K562 (cell line): ENCODE results near the gene SLC25A51. TPM values are rescaled to one million over a fixed set of nuclear protein-coding genes. Genes with fewer than 3 reads are reported as not detected.

Experiments used
- BRCA1 ChIP-seq, 2 experiments: fragments of 450-650 bp in 1 of 2; sonication (generic) in 1 of 2; formaldehyde crosslinking in 1 of 2; IDR thresholded peaks; 2 replicates each; pipeline versions ENCODE4 v1.5.0 to v1.6.1; 2017 to 2020; ENCODE audit warnings: mild to moderate bottlenecking in 1 of 2, missing genetic modification reagents in 1 of 2
- ETV6 ChIP-seq, 3 experiments: fragments of 150-350 bp in 1 of 3; sonication (generic) in 1 of 3; formaldehyde crosslinking in 1 of 3; IDR thresholded peaks; 2 replicates each; pipeline versions ENCODE4 v1.6.1 to v1.8.0; 2014 to 2022; ENCODE audit warnings: borderline replicate concordance in 2 of 3, low read depth in 2 of 3, antibody characterized with exemption in 1 of 3, low read length in 1 of 3, mild to moderate bottlenecking in 1 of 3, missing genetic modification reagents in 1 of 3
- HNRNPUL1 ChIP-seq: fragments of 200-400 bp; formaldehyde crosslinking; IDR thresholded peaks from 2 replicates; pipeline ENCODE4 v1.6.1; 2017; ENCODE audit warnings: low read length
- KAT2B ChIP-seq: IDR thresholded peaks from one replicate; pipeline ENCODE4 v1.6.1; 2012; ENCODE audit warnings: low read depth, mild to moderate bottlenecking, control low read depth, inconsistent platforms, low read length, moderate library complexity
- MAFK ChIP-seq: IDR thresholded peaks from 2 replicates; pipeline ENCODE4 v1.6.1; 2011; ENCODE audit warnings: low read length, improper control_type of control experiment
- NCOA6 ChIP-seq: fragments of 450-650 bp; IDR thresholded peaks from 2 replicates; pipeline ENCODE4 v1.6.1; 2017; ENCODE audit warnings: mild to moderate bottlenecking
- PPARD ChIP-seq: fragments of 250-450 bp; sonication (Bioruptor Pico); IDR thresholded peaks from 2 replicates; pipeline ENCODE4 v1.8.0; 2022; ENCODE audit warnings: inconsistent platforms, mild to moderate bottlenecking, moderate library complexity
- SREBF1 ChIP-seq: fragments of 150-350 bp; IDR thresholded peaks from 2 replicates; pipeline ENCODE4 v1.6.1; 2014; ENCODE audit warnings: antibody characterized with exemption, low read depth, low read length, borderline replicate concordance
- TEAD1 ChIP-seq, 2 experiments: fragments of 450-650 bp in 1 of 2; sonication (generic) in 1 of 2; formaldehyde crosslinking; IDR thresholded peaks; 2 replicates each; pipeline versions ENCODE4 v1.4.0 to v1.8.0; 2020 to 2022; ENCODE audit warnings: mild to moderate bottlenecking in 2 of 2, missing genetic modification reagents in 1 of 2
- THAP7 ChIP-seq: fragments of 250-450 bp; sonication (Bioruptor Pico); IDR thresholded peaks from 2 replicates; pipeline ENCODE4 v1.5.0; 2021
- ZBTB8A ChIP-seq: fragments of 450-650 bp; IDR thresholded peaks from 2 replicates; pipeline ENCODE4 v1.6.1; 2018; ENCODE audit warnings: mild to moderate bottlenecking, moderate library complexity; ENCODE audit not compliant: partially characterized antibody
- polyA plus RNA-seq, 8 experiments: library from polyadenylated mRNA; depleted of rRNA in 4 of 8; stranded (reverse) in 5 of 8; unstranded in 3 of 8; fragments of >200 nt; fragmentation: Nextera tagmentation in 2 of 8; fragmentation: Illumina TruSeq in 1 of 8; extraction: Ambion mirVana in 2 of 8; extraction: Trizol in 1 of 8; gene quantifications; 2 replicates each; pipeline versions ENCODE4 v1.2.1 to v1.2.3, GENCODE V29; 2011 to 2014; ENCODE audit warnings: inconsistent platforms in 1 of 8, missing spikeins in 1 of 8
- total RNA-seq, 7 experiments: library from RNA; depleted of rRNA in 6 of 7; stranded (reverse); fragments of >200 nt in 6 of 7; fragmentation: Illumina TruSeq in 2 of 7; extraction: Trizol in 2 of 7; gene quantifications; 2 replicates each; pipeline versions ENCODE4 v1.2.1 to v1.2.3, GENCODE V29; 2011 to 2021; ENCODE audit warnings: low replicate concordance in 1 of 7
- TF ChIP-seq, protein P1 (sequence below): fragments of 450-650 bp; IDR thresholded peaks from 2 replicates; pipeline ENCODE4 v1.6.1; 2016; ENCODE audit warnings: mild to moderate bottlenecking, moderate library complexity

The SLC25A51 gene
- total and polyA plus RNA-seq, 9 of the 15 experiments (the other 6 are each of a cell fraction or from before 2014, with no cell fraction given): 9.1 to 40.7 (median 24.5) TPM

DNA sequence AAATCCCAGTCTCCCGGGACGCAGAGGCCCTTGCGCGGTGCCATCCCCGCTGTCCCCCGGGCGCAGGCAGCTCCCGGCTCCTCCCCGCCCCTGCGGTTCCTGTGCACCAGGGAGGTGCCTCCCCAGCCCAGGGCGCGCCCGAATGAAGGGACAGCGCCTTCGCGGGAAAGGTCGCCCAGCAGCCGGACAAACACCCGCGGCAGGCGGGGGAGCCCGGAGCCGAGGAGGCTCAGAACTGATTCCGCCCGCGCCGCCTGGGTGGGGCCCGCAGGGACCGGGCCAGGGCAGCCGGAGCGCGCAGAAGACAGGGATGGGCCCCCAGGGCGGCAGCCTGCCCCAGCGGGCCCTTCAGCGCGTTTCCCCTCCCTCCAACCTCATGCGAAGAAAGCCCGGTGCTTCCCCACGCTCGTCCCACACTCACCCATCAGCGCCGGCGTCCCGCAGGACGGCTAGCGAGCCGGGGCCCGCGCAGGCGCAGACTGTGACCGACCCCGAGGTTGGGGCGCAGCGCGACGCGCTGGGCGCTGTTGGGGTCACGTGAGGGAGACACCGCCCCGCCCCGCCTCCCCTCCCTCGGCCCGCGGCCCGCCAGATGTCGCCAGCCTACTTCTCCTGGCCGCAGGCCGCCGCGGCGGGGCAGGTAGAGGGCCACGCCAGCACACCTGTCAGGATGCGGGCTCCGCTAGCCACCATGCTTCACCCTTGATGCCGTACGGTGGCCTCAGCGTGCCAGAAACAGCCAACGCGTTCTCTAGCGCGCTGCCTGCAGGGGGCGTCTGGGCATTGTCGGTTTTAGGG is at the start of gene SLC25A51 (continued):
- no peak for TF ChIP-seq ETV6 (IDR thresholded peaks at IDR 0.05; ENCODE audit: borderline replicate concordance in 1 of 2, low read depth in 2 of 2, low read length in 1 of 2)
- no peak; the same call in 1 of the 2 replicates for TF ChIP-seq ETV6 (CRISPR knock-in tag; IDR thresholded peaks at IDR 0.05; ENCODE audit: borderline replicate concordance)
- no peak for TF ChIP-seq HNRNPUL1
- no peak for TF ChIP-seq BRCA1 (IDR thresholded peaks at IDR 0.05)
- TF ChIP-seq BRCA1 (CRISPR knock-in tag; IDR thresholded peaks at IDR 0.05): no peak
- TF ChIP-seq PPARD (CRISPR knock-in tag): no peak
- peak; percentile 28; the same call in 1 of the 2 replicates for TF ChIP-seq NCOA6
- TF ChIP-seq, protein P1, sequence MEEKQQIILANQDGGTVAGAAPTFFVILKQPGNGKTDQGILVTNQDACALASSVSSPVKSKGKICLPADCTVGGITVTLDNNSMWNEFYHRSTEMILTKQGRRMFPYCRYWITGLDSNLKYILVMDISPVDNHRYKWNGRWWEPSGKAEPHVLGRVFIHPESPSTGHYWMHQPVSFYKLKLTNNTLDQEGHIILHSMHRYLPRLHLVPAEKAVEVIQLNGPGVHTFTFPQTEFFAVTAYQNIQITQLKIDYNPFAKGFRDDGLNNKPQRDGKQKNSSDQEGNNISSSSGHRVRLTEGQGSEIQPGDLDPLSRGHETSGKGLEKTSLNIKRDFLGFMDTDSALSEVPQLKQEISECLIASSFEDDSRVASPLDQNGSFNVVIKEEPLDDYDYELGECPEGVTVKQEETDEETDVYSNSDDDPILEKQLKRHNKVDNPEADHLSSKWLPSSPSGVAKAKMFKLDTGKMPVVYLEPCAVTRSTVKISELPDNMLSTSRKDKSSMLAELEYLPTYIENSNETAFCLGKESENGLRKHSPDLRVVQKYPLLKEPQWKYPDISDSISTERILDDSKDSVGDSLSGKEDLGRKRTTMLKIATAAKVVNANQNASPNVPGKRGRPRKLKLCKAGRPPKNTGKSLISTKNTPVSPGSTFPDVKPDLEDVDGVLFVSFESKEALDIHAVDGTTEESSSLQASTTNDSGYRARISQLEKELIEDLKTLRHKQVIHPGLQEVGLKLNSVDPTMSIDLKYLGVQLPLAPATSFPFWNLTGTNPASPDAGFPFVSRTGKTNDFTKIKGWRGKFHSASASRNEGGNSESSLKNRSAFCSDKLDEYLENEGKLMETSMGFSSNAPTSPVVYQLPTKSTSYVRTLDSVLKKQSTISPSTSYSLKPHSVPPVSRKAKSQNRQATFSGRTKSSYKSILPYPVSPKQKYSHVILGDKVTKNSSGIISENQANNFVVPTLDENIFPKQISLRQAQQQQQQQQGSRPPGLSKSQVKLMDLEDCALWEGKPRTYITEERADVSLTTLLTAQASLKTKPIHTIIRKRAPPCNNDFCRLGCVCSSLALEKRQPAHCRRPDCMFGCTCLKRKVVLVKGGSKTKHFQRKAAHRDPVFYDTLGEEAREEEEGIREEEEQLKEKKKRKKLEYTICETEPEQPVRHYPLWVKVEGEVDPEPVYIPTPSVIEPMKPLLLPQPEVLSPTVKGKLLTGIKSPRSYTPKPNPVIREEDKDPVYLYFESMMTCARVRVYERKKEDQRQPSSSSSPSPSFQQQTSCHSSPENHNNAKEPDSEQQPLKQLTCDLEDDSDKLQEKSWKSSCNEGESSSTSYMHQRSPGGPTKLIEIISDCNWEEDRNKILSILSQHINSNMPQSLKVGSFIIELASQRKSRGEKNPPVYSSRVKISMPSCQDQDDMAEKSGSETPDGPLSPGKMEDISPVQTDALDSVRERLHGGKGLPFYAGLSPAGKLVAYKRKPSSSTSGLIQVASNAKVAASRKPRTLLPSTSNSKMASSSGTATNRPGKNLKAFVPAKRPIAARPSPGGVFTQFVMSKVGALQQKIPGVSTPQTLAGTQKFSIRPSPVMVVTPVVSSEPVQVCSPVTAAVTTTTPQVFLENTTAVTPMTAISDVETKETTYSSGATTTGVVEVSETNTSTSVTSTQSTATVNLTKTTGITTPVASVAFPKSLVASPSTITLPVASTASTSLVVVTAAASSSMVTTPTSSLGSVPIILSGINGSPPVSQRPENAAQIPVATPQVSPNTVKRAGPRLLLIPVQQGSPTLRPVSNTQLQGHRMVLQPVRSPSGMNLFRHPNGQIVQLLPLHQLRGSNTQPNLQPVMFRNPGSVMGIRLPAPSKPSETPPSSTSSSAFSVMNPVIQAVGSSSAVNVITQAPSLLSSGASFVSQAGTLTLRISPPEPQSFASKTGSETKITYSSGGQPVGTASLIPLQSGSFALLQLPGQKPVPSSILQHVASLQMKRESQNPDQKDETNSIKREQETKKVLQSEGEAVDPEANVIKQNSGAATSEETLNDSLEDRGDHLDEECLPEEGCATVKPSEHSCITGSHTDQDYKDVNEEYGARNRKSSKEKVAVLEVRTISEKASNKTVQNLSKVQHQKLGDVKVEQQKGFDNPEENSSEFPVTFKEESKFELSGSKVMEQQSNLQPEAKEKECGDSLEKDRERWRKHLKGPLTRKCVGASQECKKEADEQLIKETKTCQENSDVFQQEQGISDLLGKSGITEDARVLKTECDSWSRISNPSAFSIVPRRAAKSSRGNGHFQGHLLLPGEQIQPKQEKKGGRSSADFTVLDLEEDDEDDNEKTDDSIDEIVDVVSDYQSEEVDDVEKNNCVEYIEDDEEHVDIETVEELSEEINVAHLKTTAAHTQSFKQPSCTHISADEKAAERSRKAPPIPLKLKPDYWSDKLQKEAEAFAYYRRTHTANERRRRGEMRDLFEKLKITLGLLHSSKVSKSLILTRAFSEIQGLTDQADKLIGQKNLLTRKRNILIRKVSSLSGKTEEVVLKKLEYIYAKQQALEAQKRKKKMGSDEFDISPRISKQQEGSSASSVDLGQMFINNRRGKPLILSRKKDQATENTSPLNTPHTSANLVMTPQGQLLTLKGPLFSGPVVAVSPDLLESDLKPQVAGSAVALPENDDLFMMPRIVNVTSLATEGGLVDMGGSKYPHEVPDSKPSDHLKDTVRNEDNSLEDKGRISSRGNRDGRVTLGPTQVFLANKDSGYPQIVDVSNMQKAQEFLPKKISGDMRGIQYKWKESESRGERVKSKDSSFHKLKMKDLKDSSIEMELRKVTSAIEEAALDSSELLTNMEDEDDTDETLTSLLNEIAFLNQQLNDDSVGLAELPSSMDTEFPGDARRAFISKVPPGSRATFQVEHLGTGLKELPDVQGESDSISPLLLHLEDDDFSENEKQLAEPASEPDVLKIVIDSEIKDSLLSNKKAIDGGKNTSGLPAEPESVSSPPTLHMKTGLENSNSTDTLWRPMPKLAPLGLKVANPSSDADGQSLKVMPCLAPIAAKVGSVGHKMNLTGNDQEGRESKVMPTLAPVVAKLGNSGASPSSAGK: peak; percentile 87
- no peak for TF ChIP-seq KAT2B
- no peak for TF ChIP-seq ZBTB8A
- TF ChIP-seq MAFK: peak; percentile 15; the same call in 1 of the 2 replicates
- TF ChIP-seq SREBF1: no peak
- peak; percentile 11; the same call in 1 of the 2 replicates for TF ChIP-seq THAP7 (CRISPR knock-in tag)
- TF ChIP-seq TEAD1 (CRISPR knock-in tag; IDR thresholded peaks at IDR 0.05): peak; percentile 61 to 71; a peak in 3 of 4 replicates
